DMS114 treated with DMSO at 0.1 percent for 48 hours (cell line): ENCODE measurements around the gene SPACA4.

Source experiments
- DNase-seq: peaks from one replicate; lab custom pipeline; 2025; ENCODE audit not compliant: unreplicated experiment; lab: John Stamatoyannopoulos, UW

Gene SPACA4

GRCh38 chr19:48633148-48634035 lies 26.9 kb downstream of the SPACA4 start:
- DNase-seq: no peak

DNA sequence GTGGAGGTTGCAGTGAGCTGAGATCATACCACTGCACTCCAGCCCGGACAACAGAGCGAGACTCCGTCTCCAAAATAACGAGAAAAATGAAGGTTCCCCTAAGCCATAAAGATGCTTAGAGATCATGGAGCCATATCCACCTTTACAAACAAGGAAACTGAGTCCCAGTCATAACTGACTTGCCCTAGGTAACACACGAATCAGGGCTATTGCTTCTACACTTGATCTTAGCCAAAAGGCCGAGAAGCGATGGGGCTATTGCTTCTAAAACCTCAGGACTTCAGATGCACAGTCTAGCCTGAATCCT lies 27.4 kb downstream of the SPACA4 start:
- no peak for DNase-seq

GRCh38 chr19:48634424-48635262 lies 28.1 kb downstream of the SPACA4 start:
- peak; percentile 69 for DNase-seq

DNA sequence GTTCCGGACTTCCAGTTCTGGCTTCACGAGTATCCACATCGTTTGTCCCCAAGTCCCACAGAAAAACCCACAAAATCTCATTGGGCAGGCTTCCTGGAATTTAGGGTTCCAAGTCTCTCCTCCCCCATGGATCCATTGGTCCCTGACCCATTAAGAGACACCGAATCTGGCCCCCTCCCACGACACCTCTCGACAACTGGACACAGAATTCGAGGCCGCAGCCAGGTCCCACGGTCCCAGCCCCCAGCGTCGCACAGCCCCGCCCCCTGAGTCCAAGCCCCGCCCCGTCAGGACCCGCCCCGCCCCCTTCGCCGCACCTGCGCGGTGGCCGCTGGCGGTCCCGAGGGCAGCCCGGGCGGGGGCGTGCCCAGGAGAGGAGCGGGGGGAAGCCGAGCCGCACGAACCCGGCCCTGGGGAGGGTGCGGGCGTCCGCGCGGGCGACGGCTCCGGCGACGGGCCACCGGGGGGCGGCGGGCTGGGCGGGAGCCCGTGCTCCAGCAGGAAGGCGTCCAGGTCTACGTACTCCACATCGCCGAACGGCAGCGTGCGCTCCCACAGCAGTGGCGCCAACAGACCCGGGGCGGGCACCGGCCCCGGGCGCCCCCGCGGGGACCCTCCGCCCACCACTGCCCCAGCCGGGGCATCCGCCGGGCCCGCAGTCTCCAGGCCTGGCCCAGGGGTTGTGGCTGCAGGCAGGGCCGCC lies 28.9 kb downstream of the SPACA4 start:
- DNase-seq: no peak

- DNase-seq: no peak
Observed at GRCh38 chr19:48635966-48636858, 29.7 kb downstream of the SPACA4 start.

DNA sequence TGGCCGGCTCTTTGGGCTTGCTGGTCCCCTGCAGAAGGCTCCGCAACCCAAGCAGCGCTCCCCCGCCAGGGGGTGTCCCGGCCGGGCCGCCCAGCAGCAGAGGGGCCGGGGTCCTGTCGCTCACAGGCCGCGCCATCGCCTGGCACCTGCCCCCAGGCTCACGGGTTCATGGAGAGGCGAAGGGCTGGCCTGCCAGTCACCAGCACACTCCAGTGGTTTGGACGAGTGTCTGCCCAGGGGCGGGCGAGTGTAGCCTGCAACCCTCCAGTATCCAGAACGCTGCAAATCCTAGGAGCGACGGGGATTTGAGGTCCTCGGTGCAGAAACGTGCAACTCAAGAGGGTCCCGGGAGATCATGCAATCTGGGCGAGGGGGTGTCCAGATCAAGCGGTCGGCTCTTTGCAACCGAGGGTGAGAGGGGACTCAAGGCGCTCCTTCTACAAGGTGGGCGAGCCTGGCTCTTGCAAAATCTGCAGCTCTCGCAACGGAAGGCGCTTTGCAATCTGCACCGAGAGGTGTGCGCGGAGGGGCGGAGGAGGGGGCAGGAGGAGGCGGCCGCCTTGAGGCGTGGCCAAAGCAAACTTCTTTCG lies 30.4 kb downstream of the SPACA4 start, which contains the start of gene DBP:
Gene DBP, minus strand, starts transcription at position 521 of the 590 bp plus-strand sequence. Its CDS starts 385 bp downstream, at position 136.
- DNase-seq: no peak

- DNase-seq: peak; percentile 91
Observed at GRCh38 chr19:48637449-48637947, 31.0 kb downstream of the SPACA4 start.

GRCh38 chr19:48637948-48638830 lies 31.6 kb downstream of the SPACA4 start:
- peak; percentile 64 for DNase-seq

DNA sequence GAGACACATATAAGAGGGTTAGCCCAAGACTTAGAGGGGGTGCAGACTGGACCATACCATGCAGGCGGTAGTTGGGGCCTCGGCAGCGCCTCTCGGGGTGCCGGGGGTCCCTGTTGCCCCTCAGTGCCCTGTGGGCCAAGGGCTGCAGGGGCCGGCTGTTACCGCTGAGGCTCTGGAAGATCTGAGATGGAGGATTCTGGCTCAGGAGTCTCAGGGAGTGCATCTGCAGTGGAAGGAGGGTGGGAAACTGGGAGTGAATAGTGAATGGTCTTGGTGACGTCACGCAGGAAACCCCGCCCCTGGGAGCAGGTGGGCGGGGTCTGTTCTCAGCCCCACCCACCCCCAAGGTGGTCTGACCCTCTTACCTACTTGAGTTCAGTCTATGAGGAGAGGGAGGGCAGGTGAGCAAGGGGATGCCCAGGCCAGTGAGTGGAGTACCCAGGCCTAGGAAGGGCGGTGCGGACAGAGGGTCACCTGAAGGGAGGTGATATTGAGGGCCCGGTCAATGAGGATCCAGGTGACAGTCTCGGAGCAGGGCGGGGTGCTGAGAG lies 32.4 kb downstream of the SPACA4 start:
- DNase-seq: no peak

DNA sequence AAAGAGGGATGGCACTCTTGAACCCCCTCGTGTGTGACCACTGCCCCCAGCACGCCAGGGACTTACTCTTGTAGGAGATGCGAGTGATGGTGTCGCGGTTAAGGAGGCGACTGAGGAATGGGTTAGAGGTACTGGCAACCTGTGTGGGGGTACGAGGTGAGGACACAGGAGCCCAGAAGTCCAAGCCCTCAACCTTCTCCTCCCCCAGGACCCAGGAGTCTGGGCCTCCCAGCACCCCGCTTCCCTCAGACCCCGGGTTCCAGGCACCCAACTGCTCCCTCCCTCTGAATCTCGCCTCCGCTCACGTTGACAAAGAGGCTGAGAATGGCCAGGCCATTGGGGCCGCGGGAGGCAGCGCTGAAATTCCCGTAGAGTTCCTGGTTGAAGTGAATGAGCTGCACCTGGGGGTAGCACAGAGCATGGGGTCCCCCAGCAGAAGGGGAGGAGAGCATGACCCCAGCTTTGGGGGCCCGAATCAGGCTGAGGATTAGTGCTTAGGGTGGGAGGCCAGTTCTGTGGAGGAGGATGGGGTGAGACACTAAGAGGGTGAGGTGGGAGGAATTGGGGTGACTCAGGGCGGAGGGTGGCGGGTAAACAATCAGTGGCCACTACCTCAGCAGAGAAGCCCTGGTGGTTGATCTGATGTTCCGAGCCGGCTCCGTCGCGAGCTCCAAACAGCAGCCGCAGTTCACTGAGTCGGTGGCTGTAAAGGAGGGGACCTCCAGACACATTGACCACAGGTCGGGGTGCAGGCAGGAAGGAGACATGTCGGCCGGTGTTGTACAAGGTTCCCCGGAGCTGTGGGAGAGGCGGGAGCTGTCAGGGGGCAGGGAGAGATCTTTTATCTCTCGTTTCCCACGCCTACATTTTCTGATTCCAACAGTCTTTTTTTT lies 33.2 kb downstream of the SPACA4 start:
- no peak for DNase-seq

GRCh38 chr19:48641850-48642249 lies 35.3 kb downstream of the SPACA4 start:
- DNase-seq: no peak

DNA sequence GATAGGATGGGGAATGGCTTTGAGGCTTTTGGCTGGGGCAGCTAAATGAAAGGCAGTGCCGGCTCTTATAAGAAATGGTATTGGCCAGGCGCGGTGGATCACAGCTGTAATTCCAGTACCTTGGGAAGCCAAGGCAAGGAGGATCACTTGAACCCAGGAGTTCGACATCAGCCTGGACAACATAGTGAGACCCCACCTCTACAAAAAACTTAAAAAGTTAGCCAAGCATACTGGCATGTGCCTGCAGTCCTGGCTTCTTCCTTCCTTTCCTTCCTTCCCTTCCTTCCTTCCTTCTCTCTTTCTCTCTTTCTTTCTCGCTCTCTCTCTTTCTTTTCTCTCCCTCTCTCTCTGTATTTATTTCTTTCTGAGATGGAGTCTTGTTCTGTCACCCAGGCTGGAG lies 36.3 kb downstream of the SPACA4 start:
- DNase-seq: no peak

- DNase-seq: no peak
Observed at GRCh38 chr19:48644355-48644754, 37.8 kb downstream of the SPACA4 start.

GRCh38 chr19:48644839-48645619 lies 38.5 kb downstream of the SPACA4 start:
- peak; percentile 71 for DNase-seq

DNA sequence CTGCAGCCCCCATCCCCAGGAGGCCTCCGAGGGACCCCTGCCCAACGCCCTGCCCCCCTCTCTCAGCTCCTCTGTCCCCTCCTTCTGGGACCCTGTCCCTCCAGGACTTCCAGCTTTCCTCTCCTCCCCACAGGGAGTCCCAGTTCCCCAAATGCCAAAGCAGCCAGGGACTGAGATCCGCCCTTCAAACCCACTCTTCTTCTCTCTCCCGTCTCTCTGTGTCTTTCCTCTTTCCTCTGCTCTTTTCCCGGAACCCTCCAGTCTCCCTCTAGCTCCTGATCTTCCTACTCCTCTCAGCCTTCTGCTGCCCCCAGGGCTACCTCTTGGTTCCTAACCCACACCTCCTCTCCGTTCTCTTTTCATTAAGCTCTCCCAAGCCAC lies 39.1 kb downstream of the SPACA4 start:
- no peak for DNase-seq

DNA sequence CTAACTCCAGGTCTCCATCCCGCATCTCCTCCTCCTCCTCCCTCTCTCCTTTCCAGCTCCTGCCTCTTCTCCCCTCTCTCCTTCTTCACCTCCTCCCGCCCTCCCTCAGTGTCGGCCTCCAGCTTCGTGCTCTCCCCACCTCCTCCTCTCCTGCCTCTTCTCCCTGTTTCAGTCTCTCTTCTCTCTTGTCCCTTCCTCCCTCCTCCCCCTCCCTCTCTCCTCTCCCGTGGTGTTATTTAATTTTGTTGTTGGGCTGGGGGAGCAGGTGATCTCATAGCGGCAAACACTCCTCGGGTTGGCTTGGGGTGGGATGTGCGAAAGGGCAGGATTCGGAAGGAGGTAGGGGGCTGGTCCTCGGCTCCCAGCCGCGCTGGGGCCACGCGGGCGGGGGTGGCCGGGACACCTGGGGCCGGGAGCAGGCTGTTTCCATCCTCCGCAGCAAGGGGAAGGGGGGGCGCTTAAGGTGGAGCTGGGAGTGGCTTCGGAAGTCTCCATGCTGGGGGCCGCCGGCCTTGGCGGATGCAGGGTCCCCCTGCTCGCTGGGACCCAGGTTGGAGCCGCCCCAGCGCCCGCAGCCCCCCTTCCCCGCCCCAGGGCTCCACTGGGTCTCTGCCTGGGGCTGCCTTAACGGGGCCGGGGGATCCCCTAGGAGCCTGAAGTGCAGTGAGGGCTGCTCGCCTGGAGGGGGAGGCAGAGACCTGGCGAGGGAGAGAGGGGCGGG lies 39.6 kb downstream of the SPACA4 start, which contains the start of gene CA11:
Gene CA11, minus strand, starts transcription at position 187 of the 721 bp plus-strand sequence. CDS start 555 bp downstream, outside the sequence.
- DNase-seq: peak; percentile 59
